GM21515 (cell line): Measurements from ENCODE around the gene IL24.

Experiments
- ATAC-seq: cut with Tn5 transposase; IDR thresholded peaks from one replicate; pipeline ENCODE4 v1.9.1; 2021; ENCODE audit not compliant: unreplicated experiment

Gene IL24

DNA sequence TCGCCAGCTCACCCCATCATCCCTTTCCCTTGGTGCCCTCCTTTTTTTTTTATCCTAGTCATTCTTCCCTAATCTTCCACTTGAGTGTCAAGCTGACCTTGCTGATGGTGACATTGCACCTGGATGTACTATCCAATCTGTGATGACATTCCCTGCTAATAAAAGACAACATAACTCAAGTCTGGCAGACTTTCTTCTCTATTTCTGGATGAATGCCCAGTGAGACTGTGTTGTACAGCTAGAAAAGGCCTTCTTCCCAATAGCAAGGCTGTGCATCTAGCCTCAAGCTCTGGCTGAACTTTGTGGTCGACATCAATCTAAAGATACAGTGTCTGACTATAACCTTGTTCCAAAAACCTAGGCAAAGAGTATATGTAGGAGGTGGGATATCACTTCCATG lies 6.4 kb downstream of the IL24 start:
- ATAC-seq, result no peak

DNA sequence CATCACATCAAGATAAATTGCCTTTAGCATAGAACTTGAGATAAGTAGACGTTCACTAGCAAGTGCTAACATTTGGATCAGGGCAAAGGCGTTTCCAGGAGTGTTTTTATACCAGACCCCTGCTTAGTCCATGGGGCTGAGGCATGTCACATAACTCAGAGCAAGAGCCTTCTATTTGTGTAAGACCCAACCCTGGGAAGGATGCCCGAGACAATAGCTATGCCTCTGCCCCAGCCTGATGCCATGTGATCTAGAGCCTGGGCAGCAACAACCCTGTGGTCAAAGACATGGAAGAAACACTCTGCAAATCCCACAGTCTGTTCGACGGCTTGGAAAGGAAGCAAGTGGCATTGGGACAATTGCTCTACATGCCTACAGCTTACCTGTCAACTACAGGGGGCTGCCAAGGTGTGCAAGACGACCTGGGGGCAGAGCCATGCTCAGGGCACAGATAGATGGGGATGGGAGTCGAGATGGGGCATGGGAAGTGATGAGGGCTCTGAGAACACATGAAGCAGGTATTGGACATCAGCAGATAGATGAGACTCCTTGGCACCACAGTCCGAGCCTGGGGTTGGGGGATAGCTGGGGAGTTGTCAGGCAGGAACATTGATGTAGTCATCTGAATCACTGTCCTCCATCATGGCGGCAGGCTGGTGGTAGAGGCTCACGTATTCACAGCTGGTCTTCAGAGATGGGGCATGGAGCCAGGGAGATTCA lies 7.3 kb downstream of the IL24 start:
- ATAC-seq, result no peak

DNA sequence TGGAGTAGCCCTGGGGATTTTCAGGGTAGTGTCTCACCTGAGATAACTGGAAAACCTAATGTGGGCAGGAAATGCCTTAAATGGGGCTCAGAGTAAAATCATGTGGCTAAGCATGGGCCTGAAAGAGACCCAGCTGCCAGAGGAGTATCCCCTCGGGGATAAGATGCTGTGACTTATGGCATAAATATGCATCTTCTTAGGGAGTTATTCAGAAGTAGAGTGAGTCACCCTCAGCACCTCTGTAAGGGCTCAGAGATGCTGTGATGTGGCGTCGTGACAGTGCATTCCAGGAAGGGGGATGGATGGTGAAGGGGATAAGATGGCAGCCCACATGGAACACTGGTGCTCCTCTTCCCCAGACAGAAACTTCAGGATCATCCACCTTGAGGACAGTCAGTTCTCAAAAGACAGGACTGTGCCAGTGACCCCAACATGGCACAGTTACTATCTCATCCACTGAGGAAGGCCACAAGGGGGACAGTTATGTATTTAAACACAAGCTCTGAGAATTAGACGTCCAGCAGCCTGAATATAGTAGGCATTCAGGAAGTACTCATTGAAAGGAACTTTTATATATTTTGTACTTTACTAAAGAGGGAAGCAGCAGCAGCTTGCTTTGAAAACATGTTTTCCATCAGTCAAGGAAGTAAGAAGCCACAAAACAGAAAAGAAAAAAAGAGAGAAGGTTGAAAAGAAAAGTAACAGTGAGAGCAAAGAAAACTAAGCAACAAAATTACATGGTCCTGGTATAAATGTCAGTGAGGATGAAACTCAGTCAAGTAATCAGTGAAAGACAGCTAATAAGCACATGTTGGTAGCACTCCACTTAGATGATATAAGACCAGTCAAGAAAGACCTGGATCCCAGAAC lies 8.3 kb downstream of the IL24 start:
- no peak for ATAC-seq

DNA sequence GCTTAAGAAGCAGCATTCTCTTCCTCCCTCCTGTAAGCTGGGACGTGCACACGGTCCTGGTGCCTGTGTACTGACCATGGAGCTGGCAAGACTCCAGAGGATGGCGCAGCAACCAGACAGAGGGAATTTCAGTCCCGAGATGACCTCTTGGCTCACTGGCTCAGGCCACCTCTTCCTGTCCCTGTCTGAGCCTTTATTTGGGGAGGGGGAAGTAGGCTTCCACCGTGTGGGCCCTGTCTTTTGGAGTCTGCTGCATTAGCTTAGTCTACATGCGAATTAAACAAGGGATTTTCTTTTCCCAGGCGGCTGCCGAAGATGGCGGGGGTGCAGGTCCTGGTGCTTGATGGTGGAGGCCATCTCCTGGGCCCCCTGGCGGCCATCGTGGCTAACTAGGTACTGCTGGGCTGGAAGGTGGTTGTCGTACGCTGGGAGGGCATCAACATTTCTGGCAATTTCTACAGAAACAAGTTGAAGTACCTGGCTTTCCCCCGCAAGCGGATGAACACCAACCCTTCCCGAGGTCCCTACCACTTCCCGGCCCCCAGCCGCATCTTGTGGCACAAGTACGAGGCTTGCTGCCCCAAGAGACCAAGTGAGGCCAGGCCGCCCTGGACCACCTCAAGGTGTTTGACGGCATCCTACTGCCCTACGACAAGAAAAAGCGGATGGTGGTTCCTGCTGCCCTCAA lies 10.2 kb downstream of the IL24 start:
- no peak for ATAC-seq

DNA sequence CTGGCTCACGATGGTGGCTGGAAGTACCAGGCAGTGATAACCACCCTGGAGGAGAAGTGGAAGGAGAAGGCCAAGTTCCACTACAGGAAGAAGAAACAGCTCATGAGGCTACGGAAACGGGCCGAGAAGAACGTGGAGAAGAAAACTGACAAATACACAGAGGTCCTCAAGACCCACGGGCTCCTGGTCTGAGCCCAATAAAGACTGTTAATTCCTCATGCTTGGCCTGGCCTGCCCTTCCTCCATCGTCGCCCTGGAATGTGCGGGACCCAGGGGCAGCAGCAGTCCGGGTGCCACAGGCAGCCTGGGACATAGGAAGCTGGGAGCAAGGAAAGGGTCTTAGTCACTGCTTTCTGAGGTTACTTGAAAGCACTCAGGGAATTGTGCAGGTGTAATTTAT lies 10.8 kb downstream of the IL24 start:
- ATAC-seq, result no peak

DNA sequence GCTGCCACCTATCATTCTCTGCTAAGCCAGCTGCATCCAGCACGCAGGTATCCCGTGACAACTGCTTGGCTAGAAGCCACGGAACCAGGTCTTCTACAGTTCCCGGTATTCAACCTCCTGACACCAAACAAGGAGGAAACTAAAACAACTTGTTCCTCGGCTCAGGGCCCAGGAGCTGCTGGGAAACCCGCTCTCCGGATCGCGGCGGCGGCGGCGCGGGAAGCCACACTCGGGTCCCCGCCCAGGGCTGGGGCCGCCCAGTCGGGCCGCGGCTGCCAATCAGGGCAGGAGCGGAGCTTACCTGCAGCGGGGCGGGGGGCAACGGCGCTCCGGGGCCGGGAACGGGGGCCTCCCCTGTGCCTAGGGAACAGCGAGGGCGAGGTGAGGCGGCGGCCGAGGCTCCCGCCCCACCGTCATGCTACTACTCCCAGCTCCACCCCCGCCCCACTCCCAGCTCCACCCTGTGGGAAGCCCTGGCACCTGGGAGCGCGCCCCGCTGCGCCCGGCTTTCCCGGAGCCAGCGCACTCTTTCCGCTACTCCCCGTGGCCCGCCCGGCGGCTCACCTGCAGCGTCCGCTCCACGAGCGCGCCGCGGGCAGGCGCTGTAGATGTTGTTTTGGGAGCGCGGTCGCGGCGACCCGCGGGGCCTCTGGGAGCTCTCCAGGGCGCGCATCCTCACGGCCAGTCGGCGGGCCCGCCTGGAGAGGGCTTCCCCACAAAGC lies 12.1 kb downstream of the IL24 start:
- ATAC-seq, result no peak

DNA sequence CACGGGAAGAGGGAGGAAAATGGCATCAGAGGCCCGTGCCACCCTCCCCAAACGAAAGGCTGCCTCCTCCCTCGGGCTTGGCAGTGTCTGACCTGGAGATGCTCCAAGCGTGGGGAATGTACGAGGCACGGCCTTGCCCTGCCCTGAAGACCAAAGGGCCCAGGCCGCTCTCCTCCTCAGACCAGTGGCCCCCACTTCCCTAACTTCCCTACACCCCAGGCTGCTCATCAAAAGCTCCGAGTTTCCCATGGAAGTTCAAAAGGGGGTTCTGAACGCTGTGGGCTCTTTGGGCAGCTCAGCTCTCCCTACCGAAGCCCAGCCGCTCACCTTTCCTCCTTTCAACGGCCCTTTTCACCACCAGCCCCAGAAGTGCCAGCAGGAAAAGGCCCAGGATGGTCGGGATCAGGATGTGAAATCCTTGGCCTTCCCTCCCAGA lies 12.7 kb downstream of the IL24 start:
- ATAC-seq, result no peak

DNA sequence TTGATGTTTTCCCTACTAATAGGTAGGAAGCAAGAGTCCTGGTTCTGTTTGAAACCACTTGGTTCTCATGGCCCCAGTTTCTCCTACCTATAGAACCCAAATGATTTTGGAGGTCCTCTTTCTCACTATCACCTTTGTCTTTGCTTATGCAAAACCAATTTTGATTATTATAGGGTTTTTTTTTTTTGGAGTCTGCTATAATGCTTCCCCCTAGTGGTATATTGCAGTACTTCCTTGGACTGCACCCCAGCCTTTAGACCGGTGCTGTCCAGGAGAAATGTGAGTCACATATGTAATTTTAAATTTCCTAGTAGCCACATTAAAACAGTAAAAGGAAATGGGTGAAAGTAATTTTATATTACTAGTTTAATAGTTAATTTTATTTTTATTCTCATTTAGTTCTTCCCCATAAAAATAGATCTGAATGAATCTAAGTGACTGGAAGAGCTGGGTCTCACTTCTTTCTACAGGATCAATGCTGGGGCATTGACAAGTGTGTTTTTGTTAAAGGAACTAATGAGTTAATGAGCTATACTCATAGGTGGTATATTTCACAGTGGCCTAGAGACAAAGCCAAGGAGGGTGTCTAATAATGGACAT lies 13.9 kb downstream of the IL24 start:
- no peak for ATAC-seq

DNA sequence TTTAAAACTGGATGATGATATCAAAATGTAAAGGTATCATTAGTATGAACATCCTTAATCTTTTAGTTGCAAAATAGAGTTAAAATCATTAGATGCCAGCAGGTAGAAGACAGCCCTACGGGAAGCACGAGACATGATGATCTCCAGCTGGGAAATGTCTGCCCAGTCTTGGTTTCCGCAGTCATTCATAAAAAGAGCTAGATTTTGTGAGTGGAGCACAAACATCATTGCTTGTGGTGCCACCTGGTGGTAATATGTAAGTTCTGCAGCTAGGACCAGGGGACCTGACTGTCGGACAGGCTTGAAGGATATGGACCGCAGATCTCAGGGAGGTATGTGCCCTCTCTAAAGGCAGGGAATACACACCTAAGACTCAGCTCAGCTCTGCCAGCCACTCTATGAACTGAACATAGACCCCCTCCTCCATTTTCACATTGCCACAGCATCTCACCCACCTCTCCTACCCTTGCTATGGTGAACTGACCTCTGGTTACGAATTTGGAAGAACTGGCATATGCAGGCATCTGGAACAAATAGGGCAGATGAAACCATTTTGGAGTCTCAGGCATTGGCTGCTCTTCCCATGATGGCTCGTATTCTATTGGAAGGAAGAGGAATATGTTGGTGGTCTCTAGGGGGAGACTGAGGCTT lies 15.3 kb downstream of the IL24 start:
- no peak for ATAC-seq

DNA sequence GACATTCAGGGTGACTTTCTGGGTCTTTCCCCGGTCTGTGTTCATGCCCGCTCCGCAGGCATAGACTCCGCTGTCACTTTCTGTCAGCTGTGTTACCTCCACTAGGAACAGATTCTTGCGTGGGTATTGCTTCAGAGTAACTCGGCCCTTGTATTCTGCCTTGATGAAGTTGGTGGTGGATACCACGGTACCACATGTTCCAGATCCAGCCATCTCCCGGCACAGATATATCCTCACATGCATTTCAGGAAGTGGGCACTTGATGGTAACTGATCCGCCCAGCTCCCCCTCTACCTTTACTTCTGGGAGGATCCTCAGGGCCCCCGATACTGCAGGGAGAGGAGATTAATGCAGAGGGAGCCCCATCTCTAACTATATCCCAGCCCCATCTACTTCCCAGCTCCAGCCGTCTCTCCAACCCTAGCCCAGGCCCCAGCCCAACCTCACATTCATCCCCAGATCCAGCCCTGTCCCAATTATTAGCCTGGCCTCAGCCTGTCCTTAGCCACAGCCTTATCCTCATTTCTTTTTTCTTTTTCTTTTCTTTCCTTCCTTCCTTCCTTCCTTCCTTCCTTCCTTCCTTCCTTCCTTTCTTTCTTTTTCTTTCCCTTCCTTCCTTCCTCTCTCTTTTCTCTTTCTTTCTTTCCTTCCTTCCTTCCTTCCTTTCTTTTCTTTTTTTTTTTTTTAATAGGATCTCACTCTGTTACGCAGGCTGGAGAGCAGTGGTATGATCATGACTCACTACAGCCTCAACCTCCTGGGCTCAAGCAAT lies 16.7 kb downstream of the IL24 start:
- ATAC-seq, result no peak

DNA sequence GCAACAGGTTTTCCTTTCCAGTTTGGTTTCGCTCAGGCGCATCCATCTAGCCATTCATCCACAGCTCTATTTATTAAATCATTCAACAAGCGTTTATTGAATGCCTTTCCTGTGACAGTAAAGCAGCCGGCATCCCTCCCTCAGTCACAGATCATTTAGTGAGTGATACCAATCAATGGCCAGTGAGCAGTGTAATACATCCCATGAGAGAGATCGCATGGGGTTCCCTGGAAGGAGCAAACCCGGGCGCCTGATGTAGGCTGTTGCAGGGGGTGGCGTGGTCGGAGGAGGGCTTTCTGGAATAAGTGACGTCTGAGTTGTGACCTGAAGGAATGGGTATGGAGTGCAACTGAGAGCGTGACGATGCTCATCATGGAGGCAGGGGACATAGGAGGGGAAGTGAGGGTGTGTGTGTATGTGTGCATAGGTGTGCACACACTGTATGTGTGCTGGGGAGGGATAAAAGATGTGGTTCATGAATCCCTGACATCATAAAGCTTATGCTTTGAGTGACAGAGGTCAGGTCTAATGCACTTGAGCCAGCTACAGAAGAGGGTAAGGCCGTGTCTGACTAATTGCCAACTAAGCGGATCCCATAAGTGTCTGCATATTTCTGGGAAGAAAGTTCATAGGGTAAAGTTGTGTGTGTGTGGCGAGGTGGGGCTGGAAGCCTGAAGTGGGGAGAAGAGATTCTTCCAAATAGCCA lies 17.9 kb downstream of the IL24 start:
- ATAC-seq, result no peak

DNA sequence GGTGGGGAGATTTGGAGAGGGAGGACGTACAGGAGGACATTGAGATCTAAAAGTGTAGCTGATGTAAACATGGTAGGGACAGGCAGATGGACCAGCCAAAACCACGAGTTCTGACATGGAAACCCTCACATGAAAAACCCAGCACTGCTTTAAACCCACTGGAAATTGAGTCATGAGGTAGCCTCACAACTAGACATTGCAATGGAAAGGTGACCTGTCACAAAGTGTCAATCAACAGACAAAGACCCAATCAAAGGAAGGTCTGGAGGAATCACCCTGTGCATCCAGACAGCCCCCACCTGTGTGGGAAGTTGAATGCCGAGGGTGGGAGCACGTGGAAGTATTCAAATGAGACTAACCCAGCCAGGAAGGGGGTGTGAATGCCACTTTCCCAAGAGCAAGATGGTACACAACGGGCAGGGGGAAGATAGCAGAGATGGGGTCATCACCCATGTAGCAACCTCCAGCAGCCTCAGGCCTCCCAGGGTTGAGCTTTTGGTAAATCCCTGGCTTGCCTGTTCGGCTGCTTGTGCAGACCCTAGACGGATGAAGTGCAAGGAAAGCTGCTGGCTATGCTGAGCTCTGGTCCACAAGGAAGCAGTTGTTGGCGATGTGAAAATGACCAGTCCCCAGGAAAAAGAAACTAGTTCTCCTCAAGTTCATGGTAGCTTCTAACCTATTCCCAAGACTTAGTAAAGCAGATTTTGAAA lies 18.9 kb downstream of the IL24 start:
- no peak for ATAC-seq

DNA sequence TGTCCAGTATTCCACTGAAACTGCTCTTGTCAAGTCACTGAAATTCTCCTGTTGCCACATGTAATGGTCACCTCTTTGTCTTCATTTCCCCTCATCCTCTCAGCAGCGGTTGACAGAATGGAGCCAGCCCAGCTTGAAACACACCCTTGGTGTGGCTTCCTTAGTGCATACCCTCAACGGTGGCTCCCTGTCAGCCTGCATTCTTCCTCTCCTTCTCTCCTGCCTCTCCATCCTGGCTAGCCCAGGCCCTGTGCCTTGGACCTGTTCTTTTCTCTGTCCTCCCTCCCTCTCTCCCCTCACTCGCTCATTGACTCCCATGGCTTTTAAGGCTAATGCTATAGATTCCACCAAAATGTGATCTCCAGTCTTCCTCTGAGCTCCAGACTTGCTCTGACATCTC lies 20.8 kb downstream of the IL24 start:
- ATAC-seq, result no peak

DNA sequence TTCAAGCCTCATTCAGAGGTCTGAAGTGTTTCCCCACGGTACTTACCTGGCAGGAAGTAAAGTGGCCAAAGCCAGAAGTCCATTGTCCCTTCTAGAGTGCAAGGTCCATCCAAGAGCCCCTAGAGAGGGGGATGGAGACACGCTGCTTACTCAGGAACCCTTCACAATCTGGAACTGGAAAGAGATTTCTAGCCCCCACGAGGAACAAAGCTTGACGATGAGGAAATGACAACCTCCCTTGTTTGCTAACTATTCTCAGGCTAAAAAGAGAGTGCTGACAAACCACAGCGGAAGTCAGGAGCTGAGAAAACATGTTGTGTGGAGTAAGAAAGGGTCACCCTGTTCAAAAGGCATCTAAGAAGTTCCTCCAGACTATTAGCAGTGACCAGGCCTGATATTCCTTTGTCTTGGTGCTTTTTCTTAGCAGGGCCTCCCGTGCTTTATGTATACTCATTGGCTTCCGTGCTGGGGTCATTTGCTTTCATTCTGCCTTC lies 24.6 kb downstream of the IL24 start, which contains the start of gene FCMR:
TSS of gene FCMR (minus strand) at position 170 of the 494 bp plus-strand sequence. CDS start at position 83, 87 bp downstream.
- ATAC-seq, result no peak

DNA sequence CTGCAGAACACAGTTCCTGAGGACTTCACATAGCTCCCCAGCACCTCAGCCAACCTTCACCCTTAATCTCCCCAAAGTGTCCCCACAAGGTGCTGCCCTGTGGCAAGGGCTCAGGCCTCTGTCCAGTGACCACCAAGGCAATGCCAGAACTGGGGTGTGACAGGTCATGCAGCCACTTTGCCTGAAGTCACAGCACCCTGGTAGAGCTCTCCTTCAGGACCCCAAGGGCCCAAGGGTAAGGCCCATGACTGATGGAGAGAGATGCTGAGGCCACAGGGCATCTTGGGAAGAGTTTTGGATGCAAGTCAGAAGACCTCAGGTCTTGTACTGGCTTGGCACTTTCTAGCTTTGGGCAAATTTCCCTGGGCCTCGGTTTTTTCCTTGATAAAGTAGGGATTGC lies 25.3 kb downstream of the IL24 start:
- ATAC-seq, result no peak

DNA sequence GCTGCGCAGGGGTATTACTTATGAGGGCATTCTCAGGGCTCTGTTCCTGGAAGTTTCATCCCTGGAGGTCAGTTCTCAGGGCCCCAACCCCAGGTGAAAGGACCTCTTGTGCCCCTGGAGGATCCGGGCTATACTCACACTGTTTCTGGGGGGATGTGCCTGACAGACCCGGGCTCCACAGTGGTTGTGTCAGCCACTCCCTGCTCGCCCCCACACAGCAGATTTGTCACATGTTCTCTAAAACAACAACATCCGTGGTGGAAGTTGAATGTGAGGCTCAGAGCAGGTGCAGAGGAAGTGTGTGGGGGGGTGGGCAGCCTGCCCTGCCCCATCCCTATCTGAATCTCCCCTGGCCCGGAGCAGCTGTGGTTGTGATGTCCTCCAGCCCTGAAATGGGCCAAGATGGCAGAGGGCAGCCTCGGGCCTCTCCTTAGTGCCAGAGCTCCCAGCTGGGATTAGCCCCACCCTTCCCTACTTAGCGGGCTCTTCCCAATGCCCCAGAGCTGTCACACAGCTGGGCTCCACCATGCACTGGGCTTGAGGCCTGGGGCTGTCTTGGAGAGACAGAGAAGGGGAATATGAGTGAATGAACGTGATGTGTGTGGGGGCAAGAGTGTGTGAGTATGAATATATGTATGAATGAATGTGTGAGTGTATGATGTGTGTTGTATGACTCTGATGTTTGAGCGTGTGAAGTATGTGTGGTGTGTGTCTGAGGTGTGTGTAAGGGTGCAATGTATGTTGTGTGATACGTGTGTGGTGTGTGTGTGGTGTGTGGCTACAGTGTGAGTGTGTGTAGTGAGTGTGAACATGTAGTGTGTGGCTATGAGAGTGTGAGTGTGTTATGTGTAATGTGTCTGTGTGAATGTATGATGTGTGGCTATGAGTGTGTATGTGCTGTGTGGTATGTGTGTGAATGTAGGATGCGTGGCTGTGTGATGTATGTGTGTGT lies 26.0 kb downstream of the IL24 start:
- ATAC-seq, result peak; percentile 51
